SW480 (cell line): Measurements from ENCODE around the gene NDUFA13.
A peak's percentile ranks its signal among the peaks of the same experiment; 100 is the strongest.
"Not testable (repeated sequence)": the region's sequence is repeated elsewhere in the genome, so short reads cannot be mapped to it uniquely, and the experiment has no call there.

Experiments used
- DNase-seq: peaks from one replicate; pipeline ENCODE4 v3.0.0-alpha.2; 2016; ENCODE audit warnings: low spot score

NDUFA13 gene

GRCh38 chr19:19515642-19516519, at the start of gene NDUFA13:
Gene NDUFA13 (plus strand): TSS chr19:19516225. CDS start chr19:19516239, 14 bp downstream.
- DNase-seq = peak; percentile 86

- DNase-seq = peak; percentile 45
Observed at GRCh38 chr19:19468424-19469050, 47.5 kb upstream of the NDUFA13 start.

DNA sequence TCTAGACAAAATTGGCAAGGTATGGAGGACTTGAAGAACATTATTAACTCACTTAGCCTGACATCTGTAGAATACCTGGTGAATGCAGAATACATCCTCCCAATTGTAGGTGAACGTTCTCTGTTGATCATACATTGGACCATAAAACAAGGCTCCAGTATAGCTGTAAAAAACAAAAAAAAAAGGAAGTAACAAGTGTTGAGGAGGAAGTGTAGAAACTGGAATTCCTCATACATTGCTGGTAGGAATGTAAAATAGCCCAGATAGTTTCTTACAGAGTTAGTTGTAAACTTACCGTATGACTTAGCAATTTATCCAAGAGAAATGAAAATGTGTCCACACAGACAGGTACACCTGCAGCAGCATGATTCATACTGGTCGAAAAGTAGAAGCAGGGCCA, 45.4 kb upstream of the NDUFA13 start:
- no peak for DNase-seq

DNA sequence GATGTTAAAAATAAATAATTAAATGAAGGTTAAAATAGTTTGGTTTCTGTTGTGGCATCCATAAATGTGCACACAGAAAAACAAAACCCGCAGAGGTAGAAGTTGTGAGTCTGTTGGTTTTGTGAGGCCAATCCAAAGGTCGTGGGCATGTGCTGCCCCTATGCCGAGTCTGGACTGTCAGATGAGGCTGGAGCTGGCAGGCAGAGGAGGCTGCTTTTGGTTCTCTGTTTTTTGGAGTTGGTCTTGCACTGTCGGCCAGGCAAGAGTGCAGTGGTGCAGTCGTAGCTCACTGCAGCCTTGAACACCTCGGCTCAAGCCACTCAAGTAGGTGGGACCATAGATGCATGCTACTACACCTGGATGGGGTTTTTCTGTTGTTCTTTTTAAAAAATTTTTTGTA, 44.3 kb upstream of the NDUFA13 start:
- no peak for DNase-seq

DNA sequence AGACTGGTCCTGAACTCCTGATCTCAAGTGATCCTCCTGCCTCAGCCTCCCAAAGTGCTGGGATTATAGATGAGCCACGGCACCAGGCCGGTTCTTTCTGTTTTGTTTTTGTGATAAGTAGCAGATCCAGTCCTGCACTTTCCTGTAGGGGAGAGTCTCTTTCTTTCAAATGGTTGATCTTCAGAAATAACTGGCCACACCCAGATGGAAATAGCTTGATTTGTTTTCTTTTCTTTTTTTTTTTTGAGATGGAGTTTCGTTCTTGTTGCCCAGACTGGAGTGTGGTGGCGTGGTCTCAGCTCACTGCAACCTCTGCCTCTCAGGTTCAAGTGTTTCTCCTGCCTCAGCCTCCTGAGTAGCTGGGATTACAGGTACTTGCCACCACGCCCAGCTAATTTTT, 43.9 kb upstream of the NDUFA13 start:
- not testable (repeated sequence) for DNase-seq

- no peak for DNase-seq
Observed at GRCh38 chr19:19475015-19475765, 40.8 kb upstream of the NDUFA13 start.

DNA sequence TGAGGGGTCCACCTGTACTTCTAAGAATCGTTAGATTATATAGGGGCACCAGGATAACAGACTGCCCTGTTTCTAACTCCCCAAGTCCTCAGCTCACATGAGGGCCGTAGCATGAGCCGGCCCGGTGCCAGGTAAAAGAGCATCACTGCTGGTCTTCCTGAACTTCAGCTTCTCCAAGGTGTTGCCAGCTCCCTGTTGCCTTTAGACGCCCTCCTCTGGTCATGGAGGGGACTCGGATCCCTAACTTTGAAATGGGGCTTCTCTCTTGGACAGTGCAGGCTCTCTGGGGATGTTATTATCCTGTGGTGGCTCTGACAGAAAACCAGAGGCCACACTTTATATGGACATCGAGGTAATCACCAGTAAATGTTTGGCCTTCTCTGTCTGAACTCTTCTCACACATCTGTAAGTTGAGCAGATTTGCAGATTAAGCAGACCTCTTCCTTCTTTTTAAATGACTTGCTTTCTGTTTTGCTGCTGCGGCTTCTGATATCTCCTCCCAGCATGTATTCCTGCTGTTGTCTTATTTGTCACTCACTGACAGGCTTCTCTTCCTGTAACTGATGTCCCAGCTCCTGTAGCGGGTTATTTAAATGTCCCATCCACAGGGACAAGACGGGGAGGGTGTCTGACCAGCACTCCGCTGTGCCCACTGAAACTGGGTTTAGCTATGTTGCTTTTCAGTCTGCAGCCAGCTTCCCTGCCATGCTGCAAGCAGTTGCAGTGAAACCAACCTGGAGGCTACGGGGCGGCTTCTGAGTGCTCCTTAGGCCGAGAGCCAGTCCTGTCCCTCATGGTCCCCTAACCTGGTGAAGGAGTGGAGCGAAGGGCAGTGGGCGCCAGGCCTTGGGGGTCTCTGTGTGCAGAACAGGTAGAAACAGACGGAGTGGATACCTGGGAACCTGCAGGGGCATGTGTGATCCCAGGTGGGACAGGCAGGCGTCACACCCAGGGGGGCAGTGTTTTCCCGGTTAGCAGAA, 39.9 kb upstream of the NDUFA13 start:
- DNase-seq = peak; percentile 25

- DNase-seq = no peak
Observed at GRCh38 chr19:19477705-19478383, 38.2 kb upstream of the NDUFA13 start.

DNA sequence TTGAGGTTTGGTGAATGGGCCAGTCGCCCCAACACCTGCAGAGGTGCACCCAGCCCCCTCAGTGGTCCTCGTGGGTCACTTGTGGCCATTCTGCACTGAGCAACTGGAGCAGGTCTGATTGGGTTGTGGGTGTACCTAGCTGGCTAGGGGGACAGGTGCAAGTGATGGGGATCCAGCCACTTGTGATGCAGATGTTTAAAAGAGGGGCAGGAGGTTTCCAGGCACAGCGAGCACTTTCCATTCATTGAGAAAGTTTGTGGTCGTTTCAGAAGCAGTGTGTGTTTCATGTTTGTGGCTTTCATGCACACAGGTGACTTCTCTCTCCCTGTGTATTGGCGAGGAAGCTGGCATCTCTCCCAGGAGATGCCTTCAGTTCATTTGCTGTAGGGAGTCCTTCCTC, 35.3 kb upstream of the NDUFA13 start:
- DNase-seq = no peak

- no peak for DNase-seq
Observed at GRCh38 chr19:19482809-19483596, 33.0 kb upstream of the NDUFA13 start.

GRCh38 chr19:19485161-19485997, 30.6 kb upstream of the NDUFA13 start:
- no peak for DNase-seq

DNA sequence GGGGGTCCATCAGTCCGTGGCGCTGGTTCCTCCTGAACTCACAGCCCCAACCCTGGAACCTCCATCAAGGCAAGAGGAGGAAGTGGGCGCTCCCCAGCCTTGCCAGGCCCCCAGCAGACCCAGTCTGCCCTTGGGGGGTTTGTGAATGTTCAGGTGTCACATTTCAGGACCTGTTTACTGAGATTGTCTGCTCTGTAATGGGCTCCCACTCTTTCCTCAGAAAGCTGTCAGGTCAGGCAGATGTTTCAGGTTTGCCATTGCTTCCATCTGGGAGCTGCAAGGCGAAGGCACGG, 30.1 kb upstream of the NDUFA13 start:
- no peak for DNase-seq

DNA sequence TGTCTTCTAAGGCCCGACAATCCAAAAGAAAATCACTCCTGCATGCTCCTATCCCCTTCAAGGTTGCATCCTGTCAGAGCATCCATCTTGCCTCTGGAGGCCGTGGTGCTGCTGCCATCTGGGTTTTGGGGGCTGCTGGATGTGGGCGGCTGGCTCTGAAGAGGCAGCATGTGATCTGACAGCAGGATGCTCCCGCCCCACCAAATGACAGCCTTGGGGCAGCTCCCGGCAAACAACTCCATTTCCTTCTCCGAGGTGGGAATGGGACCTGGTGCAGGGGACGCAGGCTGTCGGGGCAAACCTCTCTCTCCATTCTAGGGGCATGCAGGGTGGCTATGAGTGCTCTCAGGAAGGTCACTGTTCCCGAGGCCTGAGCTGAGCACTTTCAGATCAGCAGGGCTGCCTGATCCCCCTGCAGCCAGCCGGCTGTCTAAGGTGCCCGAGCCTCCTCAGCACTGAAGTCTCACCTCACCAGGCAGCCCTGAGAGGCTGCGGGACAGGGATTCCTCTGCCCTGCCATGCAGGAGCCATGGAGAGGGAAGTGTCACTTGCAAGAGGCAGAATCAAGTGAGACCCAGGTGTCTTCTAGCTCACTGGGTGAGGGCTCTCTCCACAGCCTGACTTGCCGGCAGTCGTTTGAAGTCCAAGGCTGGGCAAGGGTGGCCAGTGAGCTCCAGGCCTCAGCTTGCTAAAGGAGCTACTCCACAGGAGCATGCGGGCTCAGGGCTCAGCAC, 29.5 kb upstream of the NDUFA13 start:
- no peak for DNase-seq

DNA sequence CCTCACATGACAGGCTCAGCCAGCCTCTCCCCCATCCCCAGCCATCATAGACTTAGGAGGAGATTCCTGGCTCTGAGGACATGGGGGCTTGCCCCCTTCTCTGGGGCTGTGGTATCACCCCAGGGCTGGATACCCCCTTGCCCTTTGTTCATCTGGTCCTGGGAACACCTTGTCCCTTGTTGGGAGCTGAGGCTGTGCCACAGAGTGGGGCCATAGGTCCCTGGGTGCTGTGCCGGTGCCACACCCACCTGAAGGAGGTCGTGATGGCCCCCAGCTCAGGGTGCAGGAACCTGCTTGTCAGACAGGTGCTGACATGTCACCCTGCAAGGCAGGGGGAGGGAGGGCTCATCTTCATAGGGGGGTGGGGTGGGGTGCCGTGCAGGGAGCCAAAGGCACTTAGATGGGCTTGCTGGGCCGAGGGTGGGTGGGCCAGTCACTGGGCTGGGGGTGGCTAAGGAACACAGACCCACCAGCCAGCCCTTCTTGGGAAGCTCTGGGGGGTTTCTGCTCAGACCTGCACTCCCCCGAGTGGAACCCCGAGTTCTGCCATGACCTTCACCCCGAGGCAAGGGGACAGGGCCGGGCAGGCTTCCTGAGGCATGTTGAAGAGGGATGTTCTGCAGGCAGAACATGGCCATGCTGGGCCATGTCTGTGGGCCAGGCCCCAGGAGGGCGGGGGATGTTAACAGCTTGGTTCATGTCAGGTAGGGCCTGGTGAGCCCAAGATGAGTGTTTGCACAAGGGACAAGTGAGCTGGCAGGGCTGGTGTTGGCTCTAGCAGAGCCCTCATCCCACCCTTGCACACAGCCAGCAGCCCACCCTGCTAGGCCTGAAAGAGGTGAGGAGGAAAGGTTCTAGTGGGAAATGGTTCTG, 28.7 kb upstream of the NDUFA13 start:
- DNase-seq = no peak

DNA sequence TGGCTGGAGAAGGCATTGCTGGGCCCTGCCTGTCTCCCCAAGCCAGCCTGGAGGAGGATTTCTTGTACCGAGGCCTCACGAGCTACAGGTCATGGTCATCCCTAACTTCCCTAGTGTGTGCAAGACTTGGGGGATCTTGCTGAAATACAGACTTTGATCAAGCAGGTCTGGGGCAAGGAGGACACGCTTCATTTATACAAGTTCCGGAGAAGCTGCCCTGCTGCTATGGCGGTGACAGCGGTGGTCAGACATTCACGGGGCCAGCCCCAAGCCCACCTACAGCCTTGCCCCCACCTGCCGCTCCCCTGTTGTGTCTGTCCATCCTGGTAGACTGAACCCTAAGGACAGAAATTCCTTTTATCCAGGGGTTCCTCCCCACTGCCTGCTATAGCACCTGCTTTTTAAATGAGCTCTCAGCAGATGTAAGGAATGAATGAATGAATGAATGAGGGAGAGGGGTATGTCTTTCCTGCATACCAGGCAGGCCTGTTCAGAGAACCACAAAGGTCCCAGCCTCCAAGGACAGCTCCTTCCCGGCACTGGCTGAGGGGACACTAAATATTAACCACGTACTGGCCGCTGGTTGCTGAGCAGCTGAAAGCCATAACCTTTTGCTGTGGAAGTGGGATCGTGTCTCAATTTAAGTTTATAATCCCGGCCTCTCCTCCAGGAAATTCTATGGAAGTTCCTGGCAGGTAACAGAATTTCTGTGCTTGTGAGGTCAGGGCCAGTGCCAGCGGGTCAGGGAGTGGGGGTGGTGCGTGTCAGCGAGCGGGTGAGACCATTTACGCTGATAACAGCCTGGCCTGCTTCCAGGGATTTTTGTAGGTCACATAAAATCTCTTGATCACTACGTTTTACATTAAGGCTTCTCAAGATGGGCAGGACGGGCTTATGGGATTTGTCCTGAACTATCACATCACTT, 27.8 kb upstream of the NDUFA13 start:
- DNase-seq = no peak

DNA sequence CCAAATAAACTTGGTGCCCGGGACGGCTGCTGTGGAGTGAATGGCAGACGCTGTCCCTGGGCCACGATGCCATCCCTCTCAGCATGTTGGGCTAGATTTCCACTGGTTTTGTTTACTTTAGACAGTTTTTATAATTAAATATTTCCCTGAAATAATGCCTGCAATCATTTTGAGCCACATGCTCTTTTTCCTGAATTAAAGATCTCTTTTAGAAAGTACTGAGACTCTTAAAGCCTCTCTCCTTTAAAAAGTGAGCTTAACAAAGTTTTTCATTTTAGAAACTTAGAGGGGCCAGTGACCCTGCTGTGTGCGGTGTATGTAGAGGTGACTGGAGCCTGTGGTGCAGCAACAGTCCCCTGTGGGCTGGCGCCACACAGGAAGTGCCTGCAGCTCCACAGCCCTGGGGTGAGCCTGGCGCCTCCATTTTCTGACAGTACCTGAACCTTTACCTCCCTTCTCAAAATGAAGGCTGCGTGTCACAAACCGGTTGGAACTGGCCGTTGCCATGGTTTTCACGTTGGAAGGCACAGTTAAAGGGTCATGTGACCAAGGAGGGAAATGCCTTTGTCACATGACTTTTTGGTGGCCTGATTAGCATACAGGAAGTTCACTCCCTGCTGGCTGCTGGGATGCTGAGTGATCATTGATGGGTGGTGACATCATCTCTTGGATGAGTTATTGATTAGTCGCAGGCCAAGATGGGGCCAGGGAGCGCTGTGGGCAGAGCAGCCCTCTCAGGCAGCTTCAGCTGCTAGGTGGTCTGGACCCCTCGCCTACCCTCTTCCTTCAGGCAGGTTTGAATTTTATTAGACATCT, 26.9 kb upstream of the NDUFA13 start:
- DNase-seq = peak; percentile 67
